Calu3 (cell line): Measurements from ENCODE around the gene STX8. TPM values are rescaled to one million over a fixed set of nuclear protein-coding genes. Genes with fewer than 3 reads are reported as not detected.

Source experiments
- BruUV-seq: library from RNA; stranded (reverse); fragments of 400-500 nt; replicated peaks from 2 replicates; lab custom pipeline; 2021; lab: Mats Ljungman, UMichigan
- CTCF ChIA-PET: fragments of 300-600 bp; sonication (Branson Sonifier 250); formaldehyde crosslinking; loops from one replicate; lab custom pipeline; 2022; ENCODE audit warnings: antibody characterized with exemption; lab: Charles Lee
- DNase-seq: peaks from one replicate; pipeline ENCODE4 v3.0.0; 2022
- H3K27ac Mint-ChIP-seq: one replicate; pipeline ENCODE4 v1.8.0; 2022; ENCODE audit warnings: mixed read lengths; ENCODE audit not compliant: unreplicated experiment
- H3K27me3 Mint-ChIP-seq: one replicate; pipeline ENCODE4 v1.8.0; 2022; ENCODE audit warnings: mixed read lengths; ENCODE audit not compliant: unreplicated experiment
- H3K36me3 Mint-ChIP-seq: one replicate; pipeline ENCODE4 v1.8.0; 2022; ENCODE audit warnings: mild to moderate bottlenecking, moderate library complexity, mixed read lengths; ENCODE audit not compliant: insufficient read depth, unreplicated experiment
- H3K4me1 Mint-ChIP-seq: one replicate; pipeline ENCODE4 v1.8.0; 2022; ENCODE audit warnings: mild to moderate bottlenecking, low read depth, mixed read lengths; ENCODE audit not compliant: unreplicated experiment
- H3K4me3 Mint-ChIP-seq: one replicate; pipeline ENCODE4 v1.8.0; 2022; ENCODE audit warnings: mild to moderate bottlenecking, low read depth, moderate library complexity, mixed read lengths; ENCODE audit not compliant: unreplicated experiment
- H3K9me3 Mint-ChIP-seq: one replicate; pipeline ENCODE4 v1.8.0; 2022; ENCODE audit warnings: low read depth, mixed read lengths; ENCODE audit not compliant: unreplicated experiment
- intact Hi-C: fragments of 100-400 bp; cut with micrococcal nuclease; formaldehyde crosslinking; loops from one replicate; pipeline ENCODE4 v1.10.0; 2022; ENCODE audit not compliant: unreplicated experiment
- total RNA-seq: library from RNA; stranded (reverse); gene quantifications from 2 replicates; pipeline ENCODE4 v1.2.3, GENCODE V29; 2022
- TF ChIP-seq, protein P1 (sequence below): fragments of 200-600 bp; IDR thresholded peaks from one replicate; pipeline ENCODE4 v1.8.0; 2022; ENCODE audit warnings: antibody characterized with exemption; ENCODE audit not compliant: unreplicated experiment

STX8 gene
- total RNA-seq, 1 experiment from 2014 or later: 32.4 TPM

DNA sequence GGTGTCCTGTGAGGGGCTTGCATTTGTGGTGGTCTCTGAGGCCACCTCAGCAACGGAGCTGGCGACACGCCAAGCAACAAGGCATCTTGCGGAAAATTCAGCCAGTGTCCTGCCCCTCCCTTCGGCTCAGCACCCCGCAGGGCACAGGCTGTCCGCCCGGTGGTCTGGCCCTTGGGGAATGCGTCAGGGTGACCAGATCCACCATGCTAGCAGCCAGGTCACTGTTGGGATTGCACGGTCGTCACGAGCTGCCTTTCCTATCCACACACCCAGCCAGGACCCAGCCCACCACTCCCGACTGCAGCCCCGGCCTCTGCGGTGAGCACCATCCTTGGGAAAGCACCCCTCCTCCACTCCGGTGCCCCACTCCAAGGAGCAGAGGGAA lies 333.1 kb downstream of the STX8 start:
- TF ChIP-seq, protein P1, sequence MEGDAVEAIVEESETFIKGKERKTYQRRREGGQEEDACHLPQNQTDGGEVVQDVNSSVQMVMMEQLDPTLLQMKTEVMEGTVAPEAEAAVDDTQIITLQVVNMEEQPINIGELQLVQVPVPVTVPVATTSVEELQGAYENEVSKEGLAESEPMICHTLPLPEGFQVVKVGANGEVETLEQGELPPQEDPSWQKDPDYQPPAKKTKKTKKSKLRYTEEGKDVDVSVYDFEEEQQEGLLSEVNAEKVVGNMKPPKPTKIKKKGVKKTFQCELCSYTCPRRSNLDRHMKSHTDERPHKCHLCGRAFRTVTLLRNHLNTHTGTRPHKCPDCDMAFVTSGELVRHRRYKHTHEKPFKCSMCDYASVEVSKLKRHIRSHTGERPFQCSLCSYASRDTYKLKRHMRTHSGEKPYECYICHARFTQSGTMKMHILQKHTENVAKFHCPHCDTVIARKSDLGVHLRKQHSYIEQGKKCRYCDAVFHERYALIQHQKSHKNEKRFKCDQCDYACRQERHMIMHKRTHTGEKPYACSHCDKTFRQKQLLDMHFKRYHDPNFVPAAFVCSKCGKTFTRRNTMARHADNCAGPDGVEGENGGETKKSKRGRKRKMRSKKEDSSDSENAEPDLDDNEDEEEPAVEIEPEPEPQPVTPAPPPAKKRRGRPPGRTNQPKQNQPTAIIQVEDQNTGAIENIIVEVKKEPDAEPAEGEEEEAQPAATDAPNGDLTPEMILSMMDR: no peak
- CTCF ChIA-PET: no interaction called here
- Mint-ChIP-seq H3K36me3 (no peaks in the 10 kb centered on the region), H3K27me3 (no peaks in the 10 kb centered on the region), H3K4me1 (no peaks in the 10 kb centered on the region), H3K4me3 (no peak overlapping the region), H3K9me3 (no peaks in the 10 kb centered on the region), H3K27ac (no peak overlapping the region)
- intact Hi-C loops: no loop called here
- BruUV-seq: no TSS peak
- DNase-seq: no peak

DNA sequence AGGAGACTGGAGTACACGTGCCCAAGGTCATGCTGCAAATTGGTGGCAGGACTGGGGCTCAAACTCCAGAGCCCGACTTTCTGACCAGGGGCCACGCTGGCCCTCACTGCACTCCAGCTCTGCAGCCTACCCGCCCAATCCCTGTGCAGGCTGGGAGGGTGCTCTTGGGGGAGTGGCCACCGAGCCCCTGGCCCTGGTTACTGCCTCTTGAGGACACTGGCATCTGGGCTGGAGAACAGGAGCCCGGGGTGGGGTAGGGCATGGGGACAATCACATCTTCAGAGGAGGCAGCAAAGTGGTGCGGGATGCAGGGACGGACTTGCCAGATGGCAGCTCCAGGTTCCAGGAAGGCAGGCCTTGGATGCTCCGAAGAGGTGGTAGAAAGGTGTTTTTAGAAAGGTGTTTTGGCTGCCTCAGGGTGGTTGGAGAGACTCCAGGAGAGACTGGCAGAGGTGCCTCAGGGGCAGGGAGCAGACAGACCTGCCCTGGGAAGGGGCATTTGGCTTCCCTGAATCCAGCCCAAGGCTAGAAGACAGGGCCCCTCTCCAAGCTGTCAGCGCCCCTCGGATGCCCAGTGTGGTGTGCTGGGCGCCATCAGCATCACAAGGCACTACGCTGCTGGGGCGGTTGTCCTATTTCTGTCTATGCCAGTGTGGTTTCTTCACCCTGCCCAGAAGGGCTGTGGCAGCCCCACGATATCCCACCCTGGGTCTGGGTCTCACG lies 333.7 kb downstream of the STX8 start:
- Mint-ChIP-seq H3K9me3 (no peaks in the 10 kb centered on the region), H3K4me3 (no peak overlapping the region), H3K27me3 (no peaks in the 10 kb centered on the region), H3K27ac (no peak overlapping the region), H3K36me3 (no peaks in the 10 kb centered on the region), H3K4me1 (no peaks in the 10 kb centered on the region)
- intact Hi-C loops: no loop called here
- TF ChIP-seq, protein P1: no peak
- no peak for DNase-seq
- BruUV-seq: no TSS peak
- CTCF ChIA-PET: no interaction called here

DNA sequence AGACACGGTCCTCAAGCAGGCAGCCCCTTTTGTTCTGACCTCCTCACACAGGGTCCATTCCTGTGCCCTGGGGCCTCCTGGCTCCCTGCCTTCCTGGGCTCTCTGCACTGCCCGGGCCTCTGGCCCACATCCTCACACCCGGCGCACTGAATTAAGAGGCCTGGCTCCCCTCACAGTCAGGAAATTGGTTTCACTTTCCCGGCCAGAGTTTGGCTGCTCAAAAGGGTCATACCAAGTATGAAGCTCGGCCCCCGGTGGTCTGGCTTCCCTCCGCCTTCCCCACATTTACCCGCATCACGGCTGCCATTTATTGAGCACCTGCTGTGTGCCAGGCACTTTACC lies 334.3 kb downstream of the STX8 start:
- CTCF ChIA-PET: no interaction called here
- Mint-ChIP-seq H3K4me3 (no peak overlapping the region), H3K4me1 (no peaks in the 10 kb centered on the region), H3K27me3 (no peaks in the 10 kb centered on the region), H3K36me3 (no peaks in the 10 kb centered on the region), H3K27ac (no peak overlapping the region), H3K9me3 (no peaks in the 10 kb centered on the region)
- DNase-seq: no peak
- no TSS peak for BruUV-seq
- intact Hi-C loops: no loop called here
- TF ChIP-seq, protein P1: no peak

DNA sequence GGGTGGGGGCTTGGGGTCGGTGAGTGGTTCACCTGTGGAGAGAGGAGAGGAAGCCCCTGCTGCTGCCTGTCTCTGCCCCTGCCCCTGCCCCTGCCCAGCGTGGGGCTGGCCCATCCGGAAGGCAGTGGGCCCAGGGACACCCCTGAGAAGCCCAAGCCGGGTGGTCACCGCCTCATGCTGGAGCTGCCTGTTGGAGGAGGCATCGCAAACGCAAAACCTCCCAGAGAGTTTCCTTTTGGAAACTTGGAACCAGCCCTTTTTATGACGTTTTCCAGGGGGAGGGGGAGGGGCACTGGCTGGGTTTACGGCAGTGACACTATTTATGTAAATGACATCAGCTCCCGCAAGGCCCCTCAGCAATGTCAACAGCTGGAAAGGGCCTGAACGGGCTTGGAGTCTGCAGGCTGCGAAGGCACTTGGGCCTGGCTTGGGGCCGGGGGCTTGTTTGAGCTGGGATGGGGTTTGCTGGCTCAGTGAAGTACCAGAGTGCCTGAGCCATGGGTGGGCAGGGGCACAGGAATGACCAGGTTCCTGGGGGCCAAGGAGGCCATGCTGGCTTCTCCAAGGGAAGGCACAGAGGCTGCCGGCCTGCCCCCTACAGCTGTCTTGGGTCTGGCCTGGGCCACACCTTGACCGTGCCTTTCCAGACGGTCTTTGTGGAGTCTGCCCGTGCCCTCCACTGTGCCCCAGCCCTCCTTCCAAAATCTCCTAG lies 334.8 kb downstream of the STX8 start:
- H3K36me3 Mint-ChIP-seq: no peaks in the 10 kb centered on the region
- no peak for DNase-seq
- no peaks in the 10 kb centered on the region for H3K9me3 Mint-ChIP-seq
- intact Hi-C loops: no loop called here
- H3K27ac Mint-ChIP-seq: no peak overlapping the region
- H3K27me3 Mint-ChIP-seq: no peaks in the 10 kb centered on the region
- no peaks in the 10 kb centered on the region for H3K4me1 Mint-ChIP-seq
- no TSS peak for BruUV-seq
- TF ChIP-seq, protein P1: no peak
- CTCF ChIA-PET: no interaction called here
- no peak overlapping the region for H3K4me3 Mint-ChIP-seq
